ENCODE data around the gene PRSS2. TPM values are rescaled to one million over a fixed set of nuclear protein-coding genes. Genes with fewer than 3 reads are reported as not detected.
"Not testable (repeated sequence)": the region's sequence is repeated elsewhere in the genome, so short reads cannot be mapped to it uniquely, and the experiment has no call there.

The PRSS2 gene
- total and polyA plus RNA-seq, 2 donors (not counting 1 experiment from before 2014, with no cell fraction given) = not detected

DNA sequence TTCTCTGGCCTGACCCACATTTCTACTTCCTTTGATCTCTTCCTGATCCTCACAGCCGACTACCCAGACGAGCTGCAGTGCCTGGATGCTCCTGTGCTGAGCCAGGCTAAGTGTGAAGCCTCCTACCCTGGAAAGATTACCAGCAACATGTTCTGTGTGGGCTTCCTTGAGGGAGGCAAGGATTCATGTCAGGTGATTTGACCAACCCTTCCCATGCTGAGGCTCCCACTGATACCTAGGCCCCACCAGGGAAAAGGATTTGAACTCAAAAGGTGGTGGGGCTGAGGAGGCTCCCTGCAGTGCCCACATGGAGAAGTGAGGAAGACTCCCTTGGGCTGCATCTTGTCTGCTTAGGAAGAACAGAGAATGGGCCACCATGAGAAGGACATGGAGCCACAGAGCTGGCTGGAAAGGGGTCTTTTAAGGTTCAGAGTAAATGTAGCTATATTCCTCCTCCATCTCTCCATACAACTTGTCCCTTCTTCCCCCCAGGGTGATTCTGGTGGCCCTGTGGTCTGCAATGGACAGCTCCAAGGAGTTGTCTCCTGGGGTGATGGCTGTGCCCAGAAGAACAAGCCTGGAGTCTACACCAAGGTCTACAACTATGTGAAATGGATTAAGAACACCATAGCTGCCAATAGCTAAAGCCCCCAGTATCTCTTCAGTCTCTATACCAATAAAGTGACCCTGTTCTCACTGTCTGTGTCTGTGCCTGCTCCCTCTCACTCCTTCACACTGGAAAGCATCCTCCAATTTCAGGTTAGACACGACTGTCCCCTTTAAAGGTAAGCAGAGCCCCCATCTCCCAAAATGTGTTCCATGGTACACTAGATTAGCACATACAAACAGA, 18.2 kb upstream of the PRSS2 start:
- no peak overlapping the region for H3K4me3 ChIP-seq (replicated peaks in 1 of 4; ENCODE audit: control extremely low read depth in 1 of 4, insufficient read depth in 1 of 4, low read depth in 3 of 4, low read length in 4 of 4)
- DNase-seq (ENCODE audit: low read depth in 2 of 2) = no peak
- H3K36me3 ChIP-seq (ENCODE audit: control insufficient read depth, insufficient read depth, low read length) = no peaks in the 10 kb centered on the region
- H3K79me2 ChIP-seq (ENCODE audit: control insufficient read depth, insufficient read depth, low read length) = no peaks in the 10 kb centered on the region
- no peaks in the 10 kb centered on the region for H3K9me3 ChIP-seq (ENCODE audit: control insufficient read depth, insufficient read depth, low read depth, low read length)
- TF ChIP-seq CTCF (conservative IDR thresholded peaks at IDR 0.05 in 1 of 2, IDR thresholded peaks at IDR 0.05 in 1 of 2; ENCODE audit: low read depth in 1 of 2, low read length in 2 of 2) (no peak), EZH2 (IDR thresholded peaks at IDR 0.05; ENCODE audit: low read length, missing control alignments) (no peak)
- no peak overlapping the region for H3K4me2 ChIP-seq (ENCODE audit: extremely low read depth, insufficient read depth, low read length)
- no peak overlapping the region for H3K9ac ChIP-seq (ENCODE audit: insufficient read depth, low read length)
- H2AFZ ChIP-seq (ENCODE audit: low read length) = no peak overlapping the region
- H4K20me1 ChIP-seq (ENCODE audit: control insufficient read depth, extremely low read depth, insufficient read depth, low read length) = no peaks in the 10 kb centered on the region
- H3K27ac ChIP-seq (ENCODE audit: insufficient read depth, low read length) = no peak overlapping the region
- no peaks in the 10 kb centered on the region for H3K27me3 ChIP-seq (ENCODE audit: control insufficient read depth, insufficient read depth, low read length)
- no peaks in the 10 kb centered on the region for H3K4me1 ChIP-seq (ENCODE audit: control insufficient read depth, extremely low read depth, insufficient read depth, low read length)

GRCh38 chr7:142753366-142753765, 17.4 kb upstream of the PRSS2 start:
- H3K27me3 ChIP-seq (ENCODE audit: control insufficient read depth, insufficient read depth, low read length) = no peaks in the 10 kb centered on the region
- no peak overlapping the region for H3K4me2 ChIP-seq (ENCODE audit: extremely low read depth, insufficient read depth, low read length)
- H3K9me3 ChIP-seq (ENCODE audit: control insufficient read depth, insufficient read depth, low read depth, low read length) = no peaks in the 10 kb centered on the region
- no peaks in the 10 kb centered on the region for H3K79me2 ChIP-seq (ENCODE audit: control insufficient read depth, insufficient read depth, low read length)
- no peaks in the 10 kb centered on the region for H3K4me1 ChIP-seq (ENCODE audit: control insufficient read depth, extremely low read depth, insufficient read depth, low read length)
- no peaks in the 10 kb centered on the region for H3K36me3 ChIP-seq (ENCODE audit: control insufficient read depth, insufficient read depth, low read length)
- H4K20me1 ChIP-seq (ENCODE audit: control insufficient read depth, extremely low read depth, insufficient read depth, low read length) = no peaks in the 10 kb centered on the region
- no peak overlapping the region for H2AFZ ChIP-seq (ENCODE audit: low read length)
- H3K27ac ChIP-seq (ENCODE audit: insufficient read depth, low read length) = no peak overlapping the region
- H3K4me3 ChIP-seq (replicated peaks in 1 of 4; ENCODE audit: control extremely low read depth in 1 of 4, insufficient read depth in 1 of 4, low read depth in 3 of 4, low read length in 4 of 4) = no peak overlapping the region
- TF ChIP-seq CTCF (conservative IDR thresholded peaks at IDR 0.05 in 1 of 2, IDR thresholded peaks at IDR 0.05 in 1 of 2; ENCODE audit: low read depth in 1 of 2, low read length in 2 of 2) (no peak), EZH2 (IDR thresholded peaks at IDR 0.05; ENCODE audit: low read length, missing control alignments) (no peak)
- DNase-seq (ENCODE audit: low read depth in 2 of 2) = peak in 1 of 2 donors; percentile 43
- no peak overlapping the region for H3K9ac ChIP-seq (ENCODE audit: insufficient read depth, low read length)

DNA sequence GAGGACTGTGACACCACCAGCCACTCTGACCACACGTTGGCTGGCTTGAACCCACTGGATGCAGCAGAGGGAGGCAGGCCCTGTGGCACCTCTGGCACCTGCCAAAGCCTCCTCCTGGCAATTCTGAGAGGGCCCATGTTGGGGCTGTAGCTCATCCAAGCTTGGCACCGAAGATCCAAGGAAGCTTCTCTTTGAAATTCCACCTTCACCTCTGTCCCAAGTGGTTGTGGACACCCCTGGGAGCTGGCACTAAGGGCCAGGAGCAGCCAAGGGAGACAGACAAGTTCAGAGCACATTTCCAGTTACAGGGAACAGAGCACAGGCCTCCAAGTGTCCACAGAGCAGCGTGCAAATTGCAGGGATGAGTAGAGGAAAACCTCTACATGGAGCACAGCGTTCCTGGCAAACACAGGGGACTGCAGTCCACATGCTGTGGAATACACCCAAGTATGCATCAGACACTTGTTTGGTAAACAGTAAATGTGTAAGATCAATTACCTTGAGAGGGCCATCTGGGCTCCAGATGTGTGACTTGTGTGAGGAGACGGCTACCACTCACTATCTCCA, 16.8 kb upstream of the PRSS2 start:
- H3K4me3 ChIP-seq (replicated peaks in 1 of 4; ENCODE audit: control extremely low read depth in 1 of 4, insufficient read depth in 1 of 4, low read depth in 3 of 4, low read length in 4 of 4); H2AFZ ChIP-seq (ENCODE audit: low read length); H3K9ac ChIP-seq (ENCODE audit: insufficient read depth, low read length); H4K20me1 ChIP-seq (ENCODE audit: control insufficient read depth, extremely low read depth, insufficient read depth, low read length); H3K79me2 ChIP-seq (ENCODE audit: control insufficient read depth, insufficient read depth, low read length); H3K4me2 ChIP-seq (ENCODE audit: extremely low read depth, insufficient read depth, low read length); H3K4me1 ChIP-seq (ENCODE audit: control insufficient read depth, extremely low read depth, insufficient read depth, low read length); H3K36me3 ChIP-seq (ENCODE audit: control insufficient read depth, insufficient read depth, low read length); H3K27me3 ChIP-seq (ENCODE audit: control insufficient read depth, insufficient read depth, low read length); H3K27ac ChIP-seq (ENCODE audit: insufficient read depth, low read length); H3K9me3 ChIP-seq (ENCODE audit: control insufficient read depth, insufficient read depth, low read depth, low read length): not testable (repeated sequence)
- peak in 1 of 2 donors; percentile 36 for DNase-seq (ENCODE audit: low read depth in 2 of 2)
